C4-2B (cell line): ENCODE data around the gene LIAS.

Experiments used
- H3K27ac ChIP-seq: fragments of 450-650 bp; 2 replicates; pipeline ENCODE4 v1.5.1; 2017
- CTCF ChIP-seq: fragments of 450-650 bp; conservative IDR thresholded peaks from 2 replicates; pipeline ENCODE4 v1.5.1; 2017; ENCODE audit warnings: mild to moderate bottlenecking
- ZFX ChIP-seq: fragments of 450-650 bp; IDR thresholded peaks from 2 replicates; pipeline ENCODE4 v1.6.1; 2017

Gene LIAS

DNA sequence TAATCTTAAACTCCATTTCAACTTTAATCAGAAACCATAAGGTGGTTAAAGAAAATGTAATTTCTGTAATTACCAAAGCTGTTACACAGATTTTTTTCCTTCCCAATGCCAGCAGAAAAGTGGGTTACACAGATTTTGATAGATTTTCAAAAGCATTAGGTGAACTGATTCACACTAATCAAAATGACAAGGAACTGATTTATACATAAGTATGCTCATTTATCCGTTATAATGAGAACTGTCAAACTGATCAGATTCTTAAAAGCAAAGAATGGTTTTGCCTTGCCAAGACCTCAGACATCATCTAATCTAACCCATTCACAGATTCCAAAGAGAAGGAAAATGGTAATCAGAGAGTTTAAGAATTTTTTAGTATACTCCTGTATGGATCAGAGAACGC is 63.2 kb downstream of the LIAS start:
- TF ChIP-seq ZFX = no peak
- TF ChIP-seq CTCF = no peak

DNA sequence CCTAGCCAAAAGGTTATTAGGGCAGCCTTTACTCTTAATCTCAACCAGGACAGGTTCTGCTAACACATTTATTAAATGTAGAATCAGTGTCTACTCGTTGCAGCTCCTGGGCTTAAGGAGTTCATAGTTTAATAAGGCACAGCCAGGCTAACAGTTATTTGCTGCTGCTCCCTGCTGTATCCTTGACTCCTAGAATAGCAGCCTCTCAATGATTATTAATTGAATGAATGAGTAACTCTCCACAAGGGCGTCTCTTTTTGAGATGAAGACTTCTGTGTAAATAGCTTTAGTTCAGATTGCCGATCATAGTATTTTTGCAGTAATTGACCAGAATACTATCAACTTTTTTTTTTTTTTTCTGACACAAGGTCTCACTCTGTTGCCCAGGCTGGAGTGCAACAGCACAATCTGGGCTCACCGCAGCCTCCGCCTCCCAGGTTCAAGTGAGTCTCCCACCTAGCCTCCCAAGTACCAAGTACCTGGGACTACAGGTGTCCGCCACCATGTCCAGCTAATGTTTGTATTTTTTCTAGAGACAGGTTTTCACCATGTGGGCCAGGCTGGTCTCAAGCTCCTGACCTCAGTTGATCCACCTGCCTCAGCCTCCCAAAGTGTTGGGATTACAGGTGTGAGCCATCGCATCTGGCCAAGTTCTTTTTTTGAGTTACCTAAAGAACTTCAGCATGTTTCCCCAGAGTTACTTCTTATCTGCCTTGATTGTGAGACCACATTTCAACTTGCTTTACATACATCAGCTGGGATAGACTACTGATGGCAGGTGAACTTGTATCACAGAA is 65.5 kb downstream of the LIAS start:
- TF ChIP-seq ZFX = no peak
- TF ChIP-seq CTCF = no peak
- no peak overlapping the region for H3K27ac ChIP-seq

More for the DNA sequence above, 63.2 kb downstream of the LIAS start:
- no peak overlapping the region for H3K27ac ChIP-seq

- peak overlapping the region; percentile 85 for H3K27ac ChIP-seq
- TF ChIP-seq CTCF = no peak
- no peak for TF ChIP-seq ZFX
These were observed 67.2 kb downstream of the LIAS start for GRCh38 chr4:39525822-39526690.

GRCh38 chr4:39526765-39527295 is 68.0 kb downstream of the LIAS start:
- peak overlapping the region; percentile 85 for H3K27ac ChIP-seq
- TF ChIP-seq CTCF (no peak), ZFX (no peak)

DNA sequence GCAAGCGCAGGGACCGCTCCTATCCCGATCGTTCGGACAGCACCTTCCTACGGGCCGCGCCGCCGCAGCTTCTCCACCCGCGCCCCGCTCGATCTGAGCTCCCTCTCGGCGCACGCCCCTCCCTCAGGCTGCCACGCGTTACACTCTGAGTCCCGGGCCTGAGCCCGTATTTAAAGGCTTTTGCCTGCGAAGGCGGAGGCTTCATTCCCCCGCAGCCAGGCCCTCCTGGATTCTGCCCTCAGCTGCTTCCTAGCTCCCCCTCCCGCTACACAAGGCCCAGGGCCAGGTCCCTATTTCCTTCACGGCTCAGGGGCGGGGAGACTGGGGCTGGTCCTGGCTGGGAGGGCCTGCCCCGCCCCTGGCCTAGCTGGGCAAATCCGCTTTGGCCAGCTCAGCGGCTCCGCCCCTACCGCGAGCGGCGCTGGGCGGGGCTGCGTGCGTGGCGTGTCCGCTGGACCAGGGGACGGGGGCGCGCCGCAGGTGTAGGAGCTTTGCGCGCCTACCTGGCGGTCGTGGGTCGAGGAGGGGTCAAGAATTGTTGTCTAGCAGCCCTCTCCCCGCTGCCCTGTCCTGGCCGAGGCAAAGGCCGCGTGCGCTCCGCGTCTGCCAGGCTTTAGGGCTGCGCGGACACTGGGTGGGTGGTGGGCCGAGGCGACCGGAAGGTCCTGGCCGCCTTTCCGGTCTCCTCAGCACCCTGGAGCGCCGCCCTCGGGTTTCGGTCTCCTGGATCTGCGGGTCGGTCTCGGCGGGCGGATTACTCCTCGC is 68.6 kb downstream of the LIAS start, which contains the start of gene UGDH:
Gene UGDH, minus strand, starts transcription at position 144 of the 765 bp plus-strand sequence. CDS start 5,927 bp downstream, outside the sequence.
- peak within 1 kb of the TSS; percentile 85 for H3K27ac ChIP-seq
- TF ChIP-seq CTCF (no peak), ZFX (peak; percentile 46)

DNA sequence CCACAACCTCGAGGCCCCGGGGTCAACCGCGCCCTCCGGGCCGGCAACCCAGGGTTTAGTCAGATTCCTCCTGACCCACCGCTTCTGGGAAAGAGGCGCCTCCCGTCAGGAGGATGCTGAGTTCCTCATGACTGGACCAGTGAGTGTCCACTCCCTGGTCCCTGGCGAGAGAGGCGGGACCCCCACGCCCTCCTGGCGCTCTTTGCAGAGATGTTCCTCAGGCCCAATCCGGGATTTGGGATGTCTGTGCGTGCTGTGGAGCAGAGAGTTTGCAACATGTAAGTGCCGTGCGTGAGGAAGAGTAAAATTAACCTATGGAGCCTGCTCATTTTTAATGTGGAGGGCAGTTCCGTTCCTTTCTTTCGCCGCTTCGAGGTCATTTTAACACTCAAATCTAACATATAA is 69.2 kb downstream of the LIAS start:
- TF ChIP-seq CTCF (no peak), ZFX (no peak)
- H3K27ac ChIP-seq = peak overlapping the region; percentile 85
